CD4-positive, alpha-beta T cell (primary cell): Measurements from ENCODE around the gene EFCAB8. TPM values are rescaled to one million over a fixed set of nuclear protein-coding genes. Genes with fewer than 3 reads are reported as not detected.

ENCODE experiments used
- ATAC-seq: fragments of 200-7000 bp; cut with Tn5 transposase; one replicate; pipeline ENCODE4 v1.10.0; 2022; ENCODE audit warnings: mild to moderate bottlenecking; ENCODE audit not compliant: poor library complexity
- CTCF ChIA-PET: fragments of 350-600 bp; sonication (Branson Sonifier 250); formaldehyde crosslinking; loops from one replicate; lab custom pipeline; 2021; ENCODE audit warnings: antibody characterized with exemption, inconsistent platforms; lab: Charles Lee
- POLR2A ChIA-PET: fragments of 350-600 bp; sonication (Branson Sonifier 250); formaldehyde crosslinking; loops from one replicate; lab custom pipeline; 2021; ENCODE audit warnings: antibody characterized with exemption, inconsistent platforms; lab: Charles Lee
- DNase-seq, 14 experiments: peaks; one replicate each; pipeline ENCODE4 v3.0.0-alpha.2; 2013 to 2020; ENCODE audit warnings: mixed read lengths in 2 of 14
- H3K27ac ChIP-seq, 2 donors: one replicate each; pipeline versions ENCODE4 v1.5.1 to v1.7.0; 2013; ENCODE audit warnings: low read length in 2 of 2, low read depth in 1 of 2, mild to moderate bottlenecking in 1 of 2
- H3K27me3 ChIP-seq, 2 experiments: 1 replicate in 1 of 2; 2 replicates in 1 of 2; pipeline versions ENCODE4 v1.6.1 to v1.7.0; 2013; ENCODE audit warnings: low read length in 2 of 2, control low read depth in 1 of 2, mild to moderate bottlenecking in 1 of 2, moderate library complexity in 1 of 2; ENCODE audit not compliant: insufficient read depth in 2 of 2, control insufficient read depth in 1 of 2
- H3K36me3 ChIP-seq: one replicate; pipeline ENCODE4 v1.6.1; 2013; ENCODE audit warnings: low read length, control low read depth; ENCODE audit not compliant: insufficient read depth
- H3K4me1 ChIP-seq: one replicate; pipeline ENCODE4 v1.6.1; 2013; ENCODE audit warnings: low read length, control low read depth; ENCODE audit not compliant: insufficient read depth
- H3K4me3 ChIP-seq: one replicate; pipeline ENCODE4 v1.5.1; 2013; ENCODE audit warnings: mild to moderate bottlenecking, low read length, moderate library complexity
- H3K9me3 ChIP-seq, 2 experiments: 1 replicate in 1 of 2; 2 replicates in 1 of 2; pipeline versions ENCODE4 v1.6.1 to v1.7.0; 2013; ENCODE audit warnings: low read length in 2 of 2, mild to moderate bottlenecking in 2 of 2, control low read depth in 1 of 2, moderate library complexity in 1 of 2; ENCODE audit not compliant: control insufficient read depth in 1 of 2, insufficient read depth in 1 of 2
- H3K27ac Mint-ChIP-seq: one replicate; pipeline ENCODE4 v1.8.0; 2020; ENCODE audit warnings: mixed read lengths
- H3K27me3 Mint-ChIP-seq: one replicate; pipeline ENCODE4 v1.8.0; 2021; ENCODE audit warnings: mixed read lengths
- H3K36me3 Mint-ChIP-seq: one replicate; pipeline ENCODE4 v1.8.0; 2021; ENCODE audit warnings: low read depth, mixed read lengths
- H3K4me1 Mint-ChIP-seq: one replicate; pipeline ENCODE4 v1.8.0; 2021; ENCODE audit warnings: low read depth, mixed read lengths
- H3K4me3 Mint-ChIP-seq: one replicate; pipeline ENCODE4 v1.8.0; 2020; ENCODE audit warnings: mild to moderate bottlenecking, mixed read lengths
- H3K9me3 Mint-ChIP-seq: one replicate; pipeline ENCODE4 v1.8.0; 2020; ENCODE audit warnings: mixed read lengths
- CTCF ChIP-seq: fragments of 200-600 bp; IDR thresholded peaks from one replicate; pipeline ENCODE4 v1.8.0; 2022; ENCODE audit warnings: antibody characterized with exemption, mild to moderate bottlenecking
- intact Hi-C, 2 experiments: fragments of 100-400 bp; cut with DNase I in 1 of 2; cut with micrococcal nuclease in 1 of 2; formaldehyde crosslinking; loops; one replicate each; pipeline versions ENCODE4 v1.15.1 to v1.9.0; 2023 to 2025; cut with DNase I, micrococcal nuclease
- total RNA-seq, 174 experiments: library from RNA in 2 of 174; stranded (reverse) in 2 of 174; gene quantifications; one replicate each; pipeline ENCODE4 v1.2.3 and lab custom pipeline; 2021 to 2026

The EFCAB8 gene
- total RNA-seq, 2 experiments from 2014 or later: 0.81 to 2.5 TPM

GRCh38 chr20:33010674-33011449, 152.1 kb downstream of the EFCAB8 start:
- DNase-seq (no peak), ATAC-seq (no peak)
- Histone ChIP-seq H3K36me3 (no peaks in the 10 kb centered on the region), H3K27ac (no peak overlapping the region), H3K4me1 (no peaks in the 10 kb centered on the region), H3K27me3 (no peaks in the 10 kb centered on the region), H3K9me3 (peaks cover 0 to 5% of the 10 kb centered on the region in 2 experiments), H3K4me3 (no peak overlapping the region)
- no peaks in the 10 kb centered on the region for H3K9me3 Mint-ChIP-seq
- TF ChIP-seq CTCF: no peak
- intact Hi-C loops: no loop called here
- ChIA-PET CTCF (no interaction called here), POLR2A (no interaction called here)
- no peaks in the 10 kb centered on the region for H3K36me3 Mint-ChIP-seq
- peaks cover 7% of the 10 kb centered on the region for H3K4me1 Mint-ChIP-seq
- H3K27me3 Mint-ChIP-seq: no peaks in the 10 kb centered on the region
- no peak overlapping the region for H3K4me3 Mint-ChIP-seq
- no peak overlapping the region for H3K27ac Mint-ChIP-seq

Other genes with a start within 250 kb of the EFCAB8 start
- under 1 TPM; 0.17 to 0.33 TPM for gene C20orf203, start 185.0 kb upstream of the EFCAB8 start, total RNA-seq
- 10 to 100 TPM; 30.3 to 30.4 TPM for gene COMMD7, start 115.5 kb upstream of the EFCAB8 start, total RNA-seq
- gene DNMT3B, start 96.5 kb upstream of the EFCAB8 start, total RNA-seq: under 1 TPM; 0.28 to 0.33 TPM
- gene MAPRE1, start 39.0 kb upstream of the EFCAB8 start, total RNA-seq: 100 to 1,000 TPM; 130 TPM
- not detected for gene SUN5, start 145.5 kb downstream of the EFCAB8 start, total RNA-seq
- gene BPIFB2, start 148.8 kb downstream of the EFCAB8 start, total RNA-seq: not detected
- gene BPIFB6, start 172.7 kb downstream of the EFCAB8 start, total RNA-seq: not detected
- gene BPIFB3, start 195.0 kb downstream of the EFCAB8 start, total RNA-seq: not detected
- gene BPIFB4, start 220.7 kb downstream of the EFCAB8 start, total RNA-seq: not detected